Ovary (tissue), 9 donors: Measurements from ENCODE around the gene ATG4D. TPM values are rescaled to one million over a fixed set of nuclear protein-coding genes. Genes with fewer than 3 reads are reported as not detected.
A peak's percentile ranks its signal among the peaks of the same experiment; 100 is the strongest.

Source experiments
- DNase-seq, 5 donors: peaks; one replicate each; pipeline ENCODE4 v3.0.0-alpha.2; 2019 to 2020
- H3K27ac ChIP-seq, 2 donors: fragments of 200-600 bp; one replicate each; pipeline versions ENCODE4 v1.5.1 to v1.8.0; 2019 to 2022
- H3K27me3 ChIP-seq: fragments of 200-600 bp; one replicate; pipeline ENCODE4 v1.8.0; 2022
- H3K36me3 ChIP-seq: fragments of 200-600 bp; sonication (generic); one replicate; pipeline ENCODE4 v1.5.1; 2019
- H3K4me1 ChIP-seq: one replicate; pipeline ENCODE4 v1.8.1; 2013; ENCODE audit warnings: mild to moderate bottlenecking, moderate library complexity; ENCODE audit not compliant: insufficient read depth
- H3K4me3 ChIP-seq: fragments of 200-600 bp; sonication (generic); one replicate; pipeline ENCODE4 v1.5.1; 2017
- H3K9me3 ChIP-seq, 2 donors: fragments of 200-600 bp in 1 of 2; sonication (generic) in 1 of 2; one replicate each; pipeline versions ENCODE4 v1.5.1 to v1.8.1; 2013 to 2019; ENCODE audit warnings: mild to moderate bottlenecking in 1 of 2, moderate library complexity in 1 of 2
- EP300 ChIP-seq: sonication (generic); formaldehyde crosslinking; IDR thresholded peaks from one replicate; pipeline ENCODE4 v1.6.1; 2017; ENCODE audit warnings: antibody characterized with exemption
- POLR2A ChIP-seq: fragments of 450-650 bp; IDR thresholded peaks from one replicate; pipeline ENCODE4 v1.6.1; 2017; ENCODE audit warnings: antibody characterized with exemption, mild to moderate bottlenecking, moderate library complexity
- WGBS, 3 donors: extraction: QIAGEN DNeasy Blood & Tissue Kit in 1 of 3; methylation state at CpG; one replicate each; pipeline versions ENCODE4 v1.1.5 to v1.1.7; 2013 to 2017; 5-methylcytosine and 5-hydroxymethylcytosine counted together
- intact Hi-C, 4 donors: fragments of 100-400 bp; cut with DNase I; formaldehyde crosslinking; loops; one replicate each; pipeline versions ENCODE4 v1.11.0 to v1.15.1; 2022 to 2023
- polyA plus RNA-seq, 2 donors: library from polyadenylated mRNA; stranded (reverse); fragments of 200-250 nt in 1 of 2; fragments of 350-450 nt in 1 of 2; fragmentation: Illumina TruSeq in 1 of 2; extraction: RNeasy Lipid Tissue Mini Kit (QIAGEN cat#74804) in 1 of 2; gene quantifications; one replicate each; pipeline ENCODE4 v1.2.3, GENCODE V29; 2013 to 2014
- total RNA-seq, 7 donors: library from RNA; depleted of rRNA in 2 of 7; stranded (reverse); fragments of >200 nt in 2 of 7; fragmentation: NEBNext Ultra II Directional in 3 of 7; extraction: Animal tissue kit (Norgen Biotek cat#: 25700) in 3 of 7; gene quantifications; one replicate each; pipeline versions ENCODE4 v1.1.0 to v1.2.4, GENCODE V29; 2016 to 2023
- TF ChIP-seq, protein P1 (sequence below), 3 donors: fragments of 450-650 bp in 2 of 3; fragments of 200-600 bp in 1 of 3; IDR thresholded peaks; one replicate each; pipeline versions ENCODE4 v1.5.1 to v1.8.0; 2016 to 2022; ENCODE audit warnings: antibody characterized with exemption in 3 of 3, mild to moderate bottlenecking in 1 of 3
- donor health status: DM: no; HTN: no; CAD: no; lungs with moderate emphysema.
- donor health status: DM: no; HTN: no; CAD: no.
- donor health status: Bipolar disorder and iron deficiency.
- donor health status: DM: yes; HTN: yes; CAD: no.
- donor health status: DM: no; HTN: no; CAD: no.
- donor health status: DM: yes; HTN: yes; CAD: no.

Gene ATG4D
- total and polyA plus RNA-seq, 9 donors = 3.1 to 26.9 (median 21.1) TPM

DNA sequence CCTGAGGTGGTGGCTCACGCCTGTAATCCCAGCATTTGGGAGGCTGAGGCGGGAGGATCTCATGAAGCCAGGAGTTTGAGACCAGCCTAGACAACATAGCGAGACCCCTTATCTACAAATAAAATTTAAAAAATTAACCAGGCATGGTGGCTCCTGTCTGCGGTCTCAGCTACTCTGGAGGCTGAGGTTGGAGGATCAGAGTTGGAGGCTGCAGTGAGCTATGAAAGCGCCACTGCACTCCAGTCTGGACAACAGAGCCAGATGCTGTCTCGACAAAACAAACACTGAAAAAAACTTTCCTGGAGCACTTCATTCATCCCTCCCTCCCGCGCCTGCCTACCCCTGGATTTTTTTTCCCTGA lies 665 bp upstream of the ATG4D start:
- Histone ChIP-seq H3K4me3 (no peak overlapping the region), H3K36me3 (no peaks in the 10 kb centered on the region)
- intact Hi-C loops = no loop called here

DNA sequence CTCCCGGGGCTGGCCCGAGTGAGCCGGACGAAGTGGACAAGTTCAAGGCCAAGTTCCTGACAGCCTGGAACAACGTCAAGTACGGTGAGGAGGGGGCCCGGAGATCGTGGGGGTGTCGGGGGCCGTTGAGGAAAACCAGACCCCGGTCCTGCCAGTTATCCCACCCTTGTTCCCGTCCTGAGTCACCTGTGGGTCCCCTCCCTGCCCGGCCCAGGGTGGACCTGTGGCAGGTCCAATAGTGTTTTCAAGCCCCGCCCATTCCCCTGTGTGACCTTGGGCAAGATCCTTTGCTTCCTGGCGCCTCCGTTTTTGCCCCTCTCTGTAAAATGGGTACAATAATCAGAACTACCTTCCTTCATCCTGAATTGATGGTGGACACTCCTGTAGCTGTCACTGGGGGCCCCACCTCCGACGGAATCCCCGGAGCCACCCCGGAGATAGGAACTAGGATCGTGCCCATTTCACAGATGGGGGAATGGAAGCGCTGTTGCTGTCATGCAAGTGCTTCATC lies 593 bp downstream of the ATG4D start:
- TF ChIP-seq POLR2A (no peak), EP300 (no peak)
- TF ChIP-seq, protein P1, sequence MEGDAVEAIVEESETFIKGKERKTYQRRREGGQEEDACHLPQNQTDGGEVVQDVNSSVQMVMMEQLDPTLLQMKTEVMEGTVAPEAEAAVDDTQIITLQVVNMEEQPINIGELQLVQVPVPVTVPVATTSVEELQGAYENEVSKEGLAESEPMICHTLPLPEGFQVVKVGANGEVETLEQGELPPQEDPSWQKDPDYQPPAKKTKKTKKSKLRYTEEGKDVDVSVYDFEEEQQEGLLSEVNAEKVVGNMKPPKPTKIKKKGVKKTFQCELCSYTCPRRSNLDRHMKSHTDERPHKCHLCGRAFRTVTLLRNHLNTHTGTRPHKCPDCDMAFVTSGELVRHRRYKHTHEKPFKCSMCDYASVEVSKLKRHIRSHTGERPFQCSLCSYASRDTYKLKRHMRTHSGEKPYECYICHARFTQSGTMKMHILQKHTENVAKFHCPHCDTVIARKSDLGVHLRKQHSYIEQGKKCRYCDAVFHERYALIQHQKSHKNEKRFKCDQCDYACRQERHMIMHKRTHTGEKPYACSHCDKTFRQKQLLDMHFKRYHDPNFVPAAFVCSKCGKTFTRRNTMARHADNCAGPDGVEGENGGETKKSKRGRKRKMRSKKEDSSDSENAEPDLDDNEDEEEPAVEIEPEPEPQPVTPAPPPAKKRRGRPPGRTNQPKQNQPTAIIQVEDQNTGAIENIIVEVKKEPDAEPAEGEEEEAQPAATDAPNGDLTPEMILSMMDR (IDR thresholded peaks at IDR 0.05) = no peak
- Histone ChIP-seq H3K36me3 (no peaks in the 10 kb centered on the region), H3K4me1 (peaks cover 2% of the 10 kb centered on the region), H3K27me3 (no peaks in the 10 kb centered on the region), H3K4me3 (peak overlapping the region; percentile 99), H3K9me3 (no peaks in the 10 kb centered on the region), H3K27ac (peak overlapping the region; percentile 84 to 95)
- WGBS, 3 donors = 9 to 15% (median 14%) methylated on average over 22 of the region's 22 CpGs
- intact Hi-C loops = no loop called here
- peak; percentile 53 to 76 (median 56) for DNase-seq

More for the DNA sequence above, 665 bp upstream of the ATG4D start:
- DNase-seq = no peak
- Histone ChIP-seq H3K9me3 (no peaks in the 10 kb centered on the region), H3K27ac (peak overlapping the region in 1 of 2 donors; percentile 95), H3K27me3 (no peaks in the 10 kb centered on the region), H3K4me1 (peaks cover 2% of the 10 kb centered on the region)
- 39 to 49% (median 44%) methylated on average over 8 of the region's 8 CpGs for whole genome bisulfite sequencing, 3 donors
- no peak for TF ChIP-seq POLR2A
- no peak for TF ChIP-seq EP300

DNA sequence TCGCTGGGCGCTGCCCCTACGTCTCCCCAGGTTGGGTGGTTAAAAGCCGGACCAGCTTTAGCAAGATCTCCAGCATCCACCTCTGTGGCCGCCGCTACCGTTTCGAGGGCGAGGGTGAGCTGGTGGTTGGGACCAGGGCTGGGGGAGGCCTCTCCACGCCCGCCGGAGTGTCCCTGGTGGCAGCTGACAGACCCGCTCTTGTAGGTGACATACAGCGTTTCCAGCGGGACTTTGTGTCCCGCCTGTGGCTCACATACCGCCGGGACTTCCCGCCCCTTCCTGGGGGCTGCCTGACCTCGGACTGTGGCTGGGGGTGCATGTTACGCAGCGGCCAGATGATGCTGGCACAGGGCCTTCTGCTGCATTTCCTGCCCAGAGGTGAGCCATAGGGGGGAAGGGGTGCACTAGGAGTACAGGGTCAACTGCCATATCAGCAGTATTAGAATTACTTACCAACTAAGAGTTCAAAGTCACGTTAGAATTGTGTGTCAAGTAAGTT lies 1.1 kb downstream of the ATG4D start:
- Histone ChIP-seq H3K27me3 (no peaks in the 10 kb centered on the region), H3K4me1 (peaks cover 2% of the 10 kb centered on the region), H3K9me3 (no peaks in the 10 kb centered on the region), H3K4me3 (peak overlapping the region; percentile 99), H3K27ac (peak overlapping the region; percentile 84 to 95), H3K36me3 (no peaks in the 10 kb centered on the region)
- intact Hi-C loops = no loop called here
- WGBS, 3 donors = 27 to 47% (median 31%) methylated on average over 23 of the region's 23 CpGs
- no peak for DNase-seq
- no peak for TF ChIP-seq EP300
- TF ChIP-seq, protein P1 (IDR thresholded peaks at IDR 0.05) = no peak
- TF ChIP-seq POLR2A = no peak

DNA sequence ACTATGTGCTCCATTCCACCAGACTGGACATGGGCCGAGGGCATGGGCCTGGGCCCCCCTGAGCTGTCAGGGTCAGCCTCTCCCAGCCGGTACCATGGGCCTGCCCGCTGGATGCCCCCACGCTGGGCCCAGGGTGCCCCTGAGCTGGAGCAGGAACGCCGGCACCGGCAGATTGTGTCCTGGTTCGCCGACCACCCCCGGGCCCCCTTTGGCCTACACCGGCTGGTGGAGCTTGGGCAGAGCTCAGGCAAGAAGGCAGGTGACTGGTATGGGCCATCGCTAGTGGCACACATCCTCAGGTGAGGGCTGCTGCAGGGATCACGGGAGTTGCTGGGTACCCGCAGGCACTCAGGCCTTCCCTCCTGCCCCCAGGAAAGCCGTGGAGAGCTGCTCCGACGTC lies 3.1 kb downstream of the ATG4D start:
- Histone ChIP-seq H3K9me3 (no peaks in the 10 kb centered on the region), H3K4me3 (no peak overlapping the region), H3K36me3 (no peaks in the 10 kb centered on the region), H3K27ac (no peak overlapping the region), H3K4me1 (peaks cover 2% of the 10 kb centered on the region), H3K27me3 (no peaks in the 10 kb centered on the region)
- TF ChIP-seq EP300 = no peak
- no peak for TF ChIP-seq POLR2A
- TF ChIP-seq, protein P1 (IDR thresholded peaks at IDR 0.05) = no peak
- DNase-seq = no peak
- 82 to 88% (median 84%) methylated on average over 15 to 17 of the region's 17 CpGs for WGBS, 3 donors
- intact Hi-C loops = no loop called here

DNA sequence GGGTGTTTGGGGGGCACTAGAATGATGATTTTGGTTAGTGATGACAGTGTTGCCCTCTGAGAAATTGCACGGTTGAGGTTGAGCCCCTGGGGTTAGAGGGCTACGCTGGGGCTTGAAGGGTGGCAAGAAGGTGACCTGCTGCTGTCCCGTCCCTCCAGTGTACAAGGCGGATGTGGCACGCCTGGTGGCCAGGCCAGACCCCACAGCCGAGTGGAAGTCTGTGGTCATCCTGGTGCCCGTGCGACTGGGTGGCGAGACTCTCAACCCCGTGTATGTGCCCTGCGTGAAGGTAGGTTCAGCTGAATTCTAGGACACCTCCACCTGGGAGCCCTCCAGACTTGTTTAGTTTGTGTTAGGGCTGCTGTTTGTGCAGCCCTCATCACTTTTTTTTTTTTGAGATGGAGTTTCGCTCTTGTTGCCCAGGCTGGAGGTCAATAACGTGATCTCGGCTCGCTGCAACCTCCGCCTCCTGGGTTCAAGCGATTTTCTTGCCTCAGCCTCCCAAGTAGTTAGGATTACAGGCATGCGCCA lies 5.1 kb downstream of the ATG4D start:
- H3K27me3 ChIP-seq = no peaks in the 10 kb centered on the region
- no peak overlapping the region for H3K4me3 ChIP-seq
- TF ChIP-seq POLR2A (no peak), EP300 (no peak)
- TF ChIP-seq, protein P1 (IDR thresholded peaks at IDR 0.05) = no peak
- no peaks in the 10 kb centered on the region for H3K4me1 ChIP-seq
- intact Hi-C loops = no loop called here
- H3K36me3 ChIP-seq = no peaks in the 10 kb centered on the region
- H3K27ac ChIP-seq = no peak overlapping the region
- no peaks in the 10 kb centered on the region for H3K9me3 ChIP-seq
- no peak for DNase-seq
- 92 to 96% (median 92%) methylated on average over 18 of the region's 18 CpGs for WGBS, 3 donors
